ENCODE measurements around the gene LMCD1.
"Not testable (repeated sequence)": the region's sequence is repeated elsewhere in the genome, so short reads cannot be mapped to it uniquely, and the experiment has no call there.

LMCD1 gene

GRCh38 chr3:8576436-8576835, 74.8 kb downstream of the LMCD1 start:
- H3K4me3 ChIP-seq (ENCODE audit: low read depth, low read length), result no peak overlapping the region
- DNase-seq (ENCODE audit: low read depth), result no peak
- TF ChIP-seq, protein P1, sequence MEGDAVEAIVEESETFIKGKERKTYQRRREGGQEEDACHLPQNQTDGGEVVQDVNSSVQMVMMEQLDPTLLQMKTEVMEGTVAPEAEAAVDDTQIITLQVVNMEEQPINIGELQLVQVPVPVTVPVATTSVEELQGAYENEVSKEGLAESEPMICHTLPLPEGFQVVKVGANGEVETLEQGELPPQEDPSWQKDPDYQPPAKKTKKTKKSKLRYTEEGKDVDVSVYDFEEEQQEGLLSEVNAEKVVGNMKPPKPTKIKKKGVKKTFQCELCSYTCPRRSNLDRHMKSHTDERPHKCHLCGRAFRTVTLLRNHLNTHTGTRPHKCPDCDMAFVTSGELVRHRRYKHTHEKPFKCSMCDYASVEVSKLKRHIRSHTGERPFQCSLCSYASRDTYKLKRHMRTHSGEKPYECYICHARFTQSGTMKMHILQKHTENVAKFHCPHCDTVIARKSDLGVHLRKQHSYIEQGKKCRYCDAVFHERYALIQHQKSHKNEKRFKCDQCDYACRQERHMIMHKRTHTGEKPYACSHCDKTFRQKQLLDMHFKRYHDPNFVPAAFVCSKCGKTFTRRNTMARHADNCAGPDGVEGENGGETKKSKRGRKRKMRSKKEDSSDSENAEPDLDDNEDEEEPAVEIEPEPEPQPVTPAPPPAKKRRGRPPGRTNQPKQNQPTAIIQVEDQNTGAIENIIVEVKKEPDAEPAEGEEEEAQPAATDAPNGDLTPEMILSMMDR (conservative IDR thresholded peaks at IDR 0.05; ENCODE audit: low read depth, low read length), result no peak

GRCh38 chr3:8576841-8577571, 75.4 kb downstream of the LMCD1 start:
- TF ChIP-seq, protein P1 (conservative IDR thresholded peaks at IDR 0.05; ENCODE audit: low read depth, low read length), result no peak
- no peak overlapping the region for H3K4me3 ChIP-seq (ENCODE audit: low read depth, low read length)
- peak; percentile 97 for DNase-seq (ENCODE audit: low read depth)

DNA sequence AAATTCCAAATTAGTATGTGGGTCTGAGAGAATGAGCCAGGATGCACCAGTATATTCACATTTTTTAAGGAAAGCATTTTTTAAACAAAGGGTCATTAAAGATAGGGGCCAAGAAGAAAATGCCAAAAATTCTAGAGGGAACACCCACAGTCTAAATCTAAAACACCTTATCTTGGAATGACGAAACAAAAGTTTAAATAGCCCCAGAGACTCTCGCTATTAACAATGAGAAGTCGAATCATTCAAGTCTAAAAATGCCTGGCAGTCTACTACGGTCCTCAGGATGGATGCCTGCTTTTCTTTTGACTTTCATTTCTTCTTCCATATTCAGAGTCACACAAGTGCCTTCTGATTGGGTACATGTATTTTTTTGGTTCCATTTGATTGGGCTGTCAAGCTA, 76.7 kb downstream of the LMCD1 start:
- DNase-seq (ENCODE audit: low read depth), result no peak
- TF ChIP-seq, protein P1 (conservative IDR thresholded peaks at IDR 0.05; ENCODE audit: low read depth, low read length), result no peak
- no peak overlapping the region for H3K4me3 ChIP-seq (ENCODE audit: low read depth, low read length)

GRCh38 chr3:8579096-8579495, 77.5 kb downstream of the LMCD1 start:
- no peak for DNase-seq (ENCODE audit: low read depth)
- no peak overlapping the region for H3K4me3 ChIP-seq (ENCODE audit: low read depth, low read length)
- TF ChIP-seq, protein P1 (conservative IDR thresholded peaks at IDR 0.05; ENCODE audit: low read depth, low read length), result no peak

- H3K4me3 ChIP-seq (ENCODE audit: low read depth, low read length), result no peak overlapping the region
- TF ChIP-seq, protein P1 (conservative IDR thresholded peaks at IDR 0.05; ENCODE audit: low read depth, low read length), result no peak
- DNase-seq (ENCODE audit: low read depth), result no peak
These were observed 78.3 kb downstream of the LMCD1 start for GRCh38 chr3:8579943-8580342.

DNA sequence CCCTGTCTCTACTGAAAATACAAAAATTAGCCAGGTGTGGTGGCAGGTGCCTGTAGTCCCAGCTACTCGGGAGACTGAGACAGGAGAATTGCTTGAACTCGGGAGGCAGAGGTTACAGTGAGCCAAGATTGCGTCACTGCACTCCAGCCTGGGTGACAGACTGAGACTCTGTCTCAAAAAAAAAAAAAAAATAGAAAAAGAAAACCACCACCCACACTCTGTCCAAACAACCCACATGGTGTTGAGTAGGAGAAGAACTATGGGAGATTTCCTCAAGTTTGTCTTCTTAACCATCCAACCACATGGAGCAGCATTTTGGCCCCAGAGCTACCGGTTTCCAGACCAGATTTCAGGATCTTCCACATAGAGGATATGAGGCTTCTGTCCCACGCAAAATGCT, 78.8 kb downstream of the LMCD1 start:
- H3K4me3 ChIP-seq (ENCODE audit: low read depth, low read length), result not testable (repeated sequence)
- DNase-seq (ENCODE audit: low read depth), result peak; percentile 78

DNA sequence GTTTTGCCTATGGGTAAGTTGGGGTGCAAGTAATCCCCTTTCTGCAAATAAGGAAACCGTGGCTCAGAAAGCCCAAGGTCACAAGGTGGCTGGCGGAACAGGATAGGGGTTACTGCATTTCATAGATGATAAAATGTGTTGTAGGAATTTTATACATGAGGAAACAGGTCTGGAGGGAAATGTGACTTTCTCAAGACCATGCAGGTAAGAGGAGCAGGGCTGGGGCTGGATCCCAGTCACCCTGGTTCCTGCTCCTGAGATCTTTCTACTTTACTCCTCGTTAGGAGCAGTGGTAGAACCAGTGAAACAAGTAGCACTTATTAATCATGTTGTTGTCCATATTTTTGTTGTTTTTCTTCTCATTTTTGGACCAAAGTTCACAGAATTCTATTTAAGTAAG, 79.8 kb downstream of the LMCD1 start:
- TF ChIP-seq, protein P1 (conservative IDR thresholded peaks at IDR 0.05; ENCODE audit: low read depth, low read length), result no peak
- no peak overlapping the region for H3K4me3 ChIP-seq (ENCODE audit: low read depth, low read length)
- no peak for DNase-seq (ENCODE audit: low read depth)
